NT2/D1 (cell line): Measurements from ENCODE around the gene SPAM1.
"Not testable (repeated sequence)": the region's sequence is repeated elsewhere in the genome, so short reads cannot be mapped to it uniquely, and the experiment has no call there.

Experiments
- DNase-seq: peaks from one replicate; pipeline ENCODE4 v3.0.0-alpha.2; 2011; ENCODE audit warnings: low read depth, low spot score
- H3K27me3 ChIP-seq: 2 replicates; pipeline ENCODE4 v1.6.0; 2011; ENCODE audit warnings: mild to moderate bottlenecking; ENCODE audit not compliant: insufficient read length, insufficient read depth
- H3K36me3 ChIP-seq: 2 replicates; pipeline ENCODE4 v1.6.1; 2011; ENCODE audit warnings: mild to moderate bottlenecking, low read length, mixed read lengths; ENCODE audit not compliant: insufficient read depth, insufficient read length
- H3K4me1 ChIP-seq: 2 replicates; pipeline ENCODE4 v1.5.1; 2011; ENCODE audit not compliant: insufficient read depth, insufficient read length
- H3K4me3 ChIP-seq: 2 replicates; pipeline ENCODE4 v1.5.1; 2011; ENCODE audit warnings: low read depth; ENCODE audit not compliant: insufficient read length
- H3K9ac ChIP-seq: 2 replicates; pipeline ENCODE4 v1.6.0; 2011; ENCODE audit warnings: low read depth; ENCODE audit not compliant: insufficient read length
- H3K9me3 ChIP-seq: 2 replicates; pipeline ENCODE4 v1.5.1; 2011; ENCODE audit warnings: mild to moderate bottlenecking, low read length; ENCODE audit not compliant: insufficient read depth
- SUZ12 ChIP-seq: IDR thresholded peaks from 2 replicates; pipeline ENCODE4 v1.6.1; 2011; ENCODE audit not compliant: insufficient read length, insufficient read depth; ENCODE audit errors: extremely low read depth
- YY1 ChIP-seq: IDR thresholded peaks from 2 replicates; pipeline ENCODE4 v1.6.1; 2011; ENCODE audit not compliant: insufficient read length, insufficient read depth
- ZNF274 ChIP-seq: IDR thresholded peaks from 2 replicates; pipeline ENCODE4 v1.6.1; 2011; ENCODE audit warnings: mild to moderate bottlenecking, low read depth, low read length

The SPAM1 gene

DNA sequence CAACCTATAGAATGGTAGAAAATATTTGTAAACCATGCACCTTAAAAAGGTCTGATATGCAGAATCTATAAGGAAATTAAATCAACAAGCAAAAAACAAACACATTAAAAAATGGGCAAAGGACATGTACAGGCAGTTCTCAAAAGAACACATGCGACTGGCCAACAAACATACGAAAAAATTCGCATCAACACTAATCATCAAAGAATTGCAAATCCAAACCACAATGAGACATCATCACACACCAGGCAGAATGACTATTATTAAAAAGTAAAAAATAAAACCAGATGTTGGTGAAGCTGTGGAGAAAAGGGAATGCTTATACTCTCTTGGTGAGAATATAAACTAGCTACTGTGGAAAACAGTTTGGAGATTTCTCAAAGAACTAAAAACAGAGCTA lies 74.7 kb downstream of the SPAM1 start:
- no peak overlapping the region for H3K4me3 ChIP-seq
- H3K36me3 ChIP-seq: no peaks in the 10 kb centered on the region
- no peaks in the 10 kb centered on the region for H3K27me3 ChIP-seq
- H3K9ac ChIP-seq: no peak overlapping the region
- H3K4me1 ChIP-seq: no peaks in the 10 kb centered on the region
- no peak for TF ChIP-seq YY1
- TF ChIP-seq SUZ12: no peak
- TF ChIP-seq ZNF274: no peak
- no peak for DNase-seq
- H3K9me3 ChIP-seq: peaks cover 15% of the 10 kb centered on the region; the same call in 1 of the 2 replicates

DNA sequence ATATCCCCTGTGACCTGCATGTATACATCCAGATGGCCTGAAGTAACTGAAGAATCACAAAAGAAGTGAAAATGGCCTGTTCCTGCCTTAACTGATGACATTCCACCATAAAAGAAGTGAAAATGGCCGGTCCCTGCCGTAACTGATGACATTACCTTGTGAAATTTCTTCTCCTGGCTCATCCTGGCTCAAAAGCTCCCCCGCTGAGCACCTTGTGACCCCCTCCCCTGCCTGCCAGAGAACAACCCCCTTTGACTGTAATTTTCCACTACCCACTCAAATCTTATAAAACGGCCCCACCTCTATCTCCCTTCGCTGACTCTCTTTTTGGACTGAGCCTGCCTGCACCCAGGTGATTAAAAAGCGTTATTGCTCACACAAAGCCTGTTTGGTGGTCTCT lies 83.3 kb downstream of the SPAM1 start:
- H3K9ac ChIP-seq, H3K4me3 ChIP-seq, H3K36me3 ChIP-seq, H3K4me1 ChIP-seq, H3K27me3 ChIP-seq, H3K9me3 ChIP-seq, DNase-seq: not testable (repeated sequence)

GRCh38 chr7:124009321-124009720 lies 84.3 kb downstream of the SPAM1 start:
- no peak overlapping the region for H3K4me3 ChIP-seq
- no peak for TF ChIP-seq SUZ12
- no peak for TF ChIP-seq YY1

More at GRCh38 chr7:124009321-124009720, 84.3 kb downstream of the SPAM1 start:
- Histone ChIP-seq H3K27me3 (no peaks in the 10 kb centered on the region), H3K9ac (no peak overlapping the region), H3K4me1 (peaks cover 2% of the 10 kb centered on the region), H3K9me3 (no peaks in the 10 kb centered on the region), H3K36me3 (no peaks in the 10 kb centered on the region)
- DNase-seq: no peak
